GM18868 (cell line): Measurements from ENCODE around the gene CDYL2.
"Not testable (repeated sequence)": the region's sequence is repeated elsewhere in the genome, so short reads cannot be mapped to it uniquely, and the experiment has no call there.

Experiments
- ATAC-seq: cut with Tn5 transposase; IDR thresholded peaks from one replicate; pipeline ENCODE4 v1.9.1; 2021; ENCODE audit warnings: mild to moderate bottlenecking, moderate library complexity; ENCODE audit not compliant: unreplicated experiment

Gene CDYL2

GRCh38 chr16:80804526-80805383 is at the start of gene CDYL2:
Gene CDYL2 (minus strand): TSS chr16:80804598. CDS start chr16:80804173, 425 bp downstream.
- peak; percentile 83 for ATAC-seq

- ATAC-seq, result no peak
Measured at GRCh38 chr16:80852261-80852872, 48.0 kb upstream of the CDYL2 start.

GRCh38 chr16:80851831-80852230 is 47.4 kb upstream of the CDYL2 start:
- ATAC-seq, result no peak

- no peak for ATAC-seq
Measured at GRCh38 chr16:80850757-80851156, 46.4 kb upstream of the CDYL2 start.

GRCh38 chr16:80848862-80849261 is 44.5 kb upstream of the CDYL2 start:
- no peak for ATAC-seq

GRCh38 chr16:80846680-80847079 is 42.3 kb upstream of the CDYL2 start:
- no peak for ATAC-seq

- no peak for ATAC-seq
Measured at GRCh38 chr16:80846275-80846674, 41.9 kb upstream of the CDYL2 start.

GRCh38 chr16:80844395-80844794 is 40.0 kb upstream of the CDYL2 start:
- no peak for ATAC-seq

GRCh38 chr16:80841231-80841630 is 36.8 kb upstream of the CDYL2 start:
- no peak for ATAC-seq

GRCh38 chr16:80837533-80838147 is 33.2 kb upstream of the CDYL2 start:
- no peak for ATAC-seq

GRCh38 chr16:80836846-80837245 is 32.4 kb upstream of the CDYL2 start:
- no peak for ATAC-seq

GRCh38 chr16:80836202-80836601 is 31.8 kb upstream of the CDYL2 start:
- no peak for ATAC-seq

GRCh38 chr16:80831039-80831438 is 26.6 kb upstream of the CDYL2 start:
- ATAC-seq, result no peak

- ATAC-seq, result no peak
Measured at GRCh38 chr16:80828495-80828894, 24.1 kb upstream of the CDYL2 start.

GRCh38 chr16:80827007-80827406 is 22.6 kb upstream of the CDYL2 start:
- no peak for ATAC-seq

- no peak for ATAC-seq
Measured at GRCh38 chr16:80825365-80825758, 21.0 kb upstream of the CDYL2 start.

GRCh38 chr16:80824623-80825364 is 20.4 kb upstream of the CDYL2 start:
- ATAC-seq, result no peak

- ATAC-seq, result no peak
Measured at GRCh38 chr16:80819988-80820387, 15.6 kb upstream of the CDYL2 start.

- ATAC-seq, result no peak
Measured at GRCh38 chr16:80816356-80816755, 12.0 kb upstream of the CDYL2 start.

- ATAC-seq, result not testable (repeated sequence)
Measured at GRCh38 chr16:80815278-80815677, 10.9 kb upstream of the CDYL2 start.

- no peak for ATAC-seq
Measured at GRCh38 chr16:80812593-80812992, 8.2 kb upstream of the CDYL2 start.
